ENCODE data around the gene GON4L.
A peak's percentile ranks its signal among the peaks of the same experiment; 100 is the strongest.
"Not testable (repeated sequence)": the region's sequence is repeated elsewhere in the genome, so short reads cannot be mapped to it uniquely, and the experiment has no call there.

Gene GON4L

GRCh38 chr1:155856975-155857930, at the start of gene GON4L:
TSS of gene GON4L (minus strand) at chr1:155857214. CDS start at chr1:155853780, 3,434 bp downstream.
- DNase-seq, result peak; percentile 97

- DNase-seq, result no peak
Observed at GRCh38 chr1:155904261-155904660, 47.2 kb upstream of the GON4L start.

- peak; percentile 64 for DNase-seq
Observed at GRCh38 chr1:155900161-155900560, 43.1 kb upstream of the GON4L start.

GRCh38 chr1:155899683-155900082, 42.7 kb upstream of the GON4L start:
- no peak for DNase-seq

GRCh38 chr1:155898888-155899287, 41.9 kb upstream of the GON4L start:
- DNase-seq, result no peak

GRCh38 chr1:155897746-155898145, 40.7 kb upstream of the GON4L start:
- DNase-seq, result no peak

GRCh38 chr1:155896476-155896875, 39.5 kb upstream of the GON4L start:
- not testable (repeated sequence) for DNase-seq

- DNase-seq, result not testable (repeated sequence)
Observed at GRCh38 chr1:155895617-155896016, 38.6 kb upstream of the GON4L start.

- peak; percentile 62 for DNase-seq
Observed at GRCh38 chr1:155893389-155894142, 36.6 kb upstream of the GON4L start.

GRCh38 chr1:155892796-155893195, 35.8 kb upstream of the GON4L start:
- no peak for DNase-seq

GRCh38 chr1:155890251-155890650, 33.2 kb upstream of the GON4L start:
- DNase-seq, result no peak

GRCh38 chr1:155889566-155889965, 32.6 kb upstream of the GON4L start:
- DNase-seq, result no peak

- no peak for DNase-seq
Observed at GRCh38 chr1:155888481-155888880, 31.5 kb upstream of the GON4L start.

- no peak for DNase-seq
Observed at GRCh38 chr1:155884982-155885381, 28.0 kb upstream of the GON4L start.

GRCh38 chr1:155884031-155884960, 27.3 kb upstream of the GON4L start:
- DNase-seq, result no peak

GRCh38 chr1:155882766-155883165, 25.8 kb upstream of the GON4L start:
- no peak for DNase-seq

- DNase-seq, result no peak
Observed at GRCh38 chr1:155882235-155882634, 25.2 kb upstream of the GON4L start.

GRCh38 chr1:155880950-155881349, 23.9 kb upstream of the GON4L start:
- no peak for DNase-seq

GRCh38 chr1:155880251-155880650, 23.2 kb upstream of the GON4L start:
- DNase-seq, result no peak

- DNase-seq, result no peak
Observed at GRCh38 chr1:155877945-155878344, 20.9 kb upstream of the GON4L start.

- no peak for DNase-seq
Observed at GRCh38 chr1:155873860-155874259, 16.8 kb upstream of the GON4L start.

- no peak for DNase-seq
Observed at GRCh38 chr1:155872527-155872926, 15.5 kb upstream of the GON4L start.

- no peak for DNase-seq
Observed at GRCh38 chr1:155871390-155871789, 14.4 kb upstream of the GON4L start.
